ENCODE data around the gene ICAM4. TPM values are rescaled to one million over a fixed set of nuclear protein-coding genes. Genes with fewer than 3 reads are reported as not detected.
A peak's percentile ranks its signal among the peaks of the same experiment; 100 is the strongest.

ICAM4 gene
- total and polyA plus RNA-seq, 2 of the 13 experiments (the other 11 are each of a cell fraction or from before 2014, with no cell fraction given) = 2.9 to 4.0 TPM

DNA sequence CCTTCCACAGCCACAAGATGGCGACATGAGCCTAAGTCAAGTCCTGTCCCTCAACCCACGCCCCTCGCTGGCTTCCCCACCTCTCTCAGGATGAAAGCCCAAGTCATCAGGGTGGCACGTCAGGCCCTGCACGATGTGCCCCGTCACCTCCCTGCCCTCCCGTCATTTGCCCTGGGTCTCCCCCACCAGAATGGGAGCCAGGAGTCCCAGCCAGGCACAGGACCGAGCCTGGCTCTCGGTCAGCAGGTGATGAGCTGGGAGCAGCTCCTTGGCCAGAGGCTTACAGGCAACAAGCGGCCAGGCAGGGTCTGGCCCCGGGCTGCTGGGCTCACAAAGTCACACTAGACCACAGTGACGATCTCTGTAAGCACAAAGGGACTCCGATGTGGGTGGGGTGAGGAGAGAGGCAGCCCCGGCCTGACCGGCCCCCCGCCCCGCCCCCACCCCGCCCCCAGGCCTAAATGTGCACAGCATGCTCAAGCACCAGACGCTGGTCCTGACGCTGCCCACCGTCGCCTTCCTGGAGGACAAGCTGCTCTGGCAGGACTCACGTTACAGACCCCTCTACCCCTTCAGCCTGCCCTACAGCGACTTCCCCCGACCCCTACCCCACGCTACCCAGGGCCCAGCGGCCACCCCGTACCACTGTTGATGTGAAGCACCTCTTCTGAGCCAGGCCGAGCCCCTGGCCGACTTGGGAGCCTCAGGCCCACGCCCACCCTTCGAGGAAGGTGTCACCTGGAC lies 27.4 kb upstream of the ICAM4 start (continued):
- TF ChIP-seq, protein P1, sequence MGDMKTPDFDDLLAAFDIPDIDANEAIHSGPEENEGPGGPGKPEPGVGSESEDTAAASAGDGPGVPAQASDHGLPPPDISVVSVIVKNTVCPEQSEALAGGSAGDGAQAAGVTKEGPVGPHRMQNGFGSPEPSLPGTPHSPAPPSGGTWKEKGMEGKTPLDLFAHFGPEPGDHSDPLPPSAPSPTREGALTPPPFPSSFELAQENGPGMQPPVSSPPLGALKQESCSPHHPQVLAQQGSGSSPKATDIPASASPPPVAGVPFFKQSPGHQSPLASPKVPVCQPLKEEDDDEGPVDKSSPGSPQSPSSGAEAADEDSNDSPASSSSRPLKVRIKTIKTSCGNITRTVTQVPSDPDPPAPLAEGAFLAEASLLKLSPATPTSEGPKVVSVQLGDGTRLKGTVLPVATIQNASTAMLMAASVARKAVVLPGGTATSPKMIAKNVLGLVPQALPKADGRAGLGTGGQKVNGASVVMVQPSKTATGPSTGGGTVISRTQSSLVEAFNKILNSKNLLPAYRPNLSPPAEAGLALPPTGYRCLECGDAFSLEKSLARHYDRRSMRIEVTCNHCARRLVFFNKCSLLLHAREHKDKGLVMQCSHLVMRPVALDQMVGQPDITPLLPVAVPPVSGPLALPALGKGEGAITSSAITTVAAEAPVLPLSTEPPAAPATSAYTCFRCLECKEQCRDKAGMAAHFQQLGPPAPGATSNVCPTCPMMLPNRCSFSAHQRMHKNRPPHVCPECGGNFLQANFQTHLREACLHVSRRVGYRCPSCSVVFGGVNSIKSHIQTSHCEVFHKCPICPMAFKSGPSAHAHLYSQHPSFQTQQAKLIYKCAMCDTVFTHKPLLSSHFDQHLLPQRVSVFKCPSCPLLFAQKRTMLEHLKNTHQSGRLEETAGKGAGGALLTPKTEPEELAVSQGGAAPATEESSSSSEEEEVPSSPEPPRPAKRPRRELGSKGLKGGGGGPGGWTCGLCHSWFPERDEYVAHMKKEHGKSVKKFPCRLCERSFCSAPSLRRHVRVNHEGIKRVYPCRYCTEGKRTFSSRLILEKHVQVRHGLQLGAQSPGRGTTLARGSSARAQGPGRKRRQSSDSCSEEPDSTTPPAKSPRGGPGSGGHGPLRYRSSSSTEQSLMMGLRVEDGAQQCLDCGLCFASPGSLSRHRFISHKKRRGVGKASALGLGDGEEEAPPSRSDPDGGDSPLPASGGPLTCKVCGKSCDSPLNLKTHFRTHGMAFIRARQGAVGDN (CRISPR knock-in tag; IDR thresholded peaks at IDR 0.05) = peak; percentile 39; the same call in 1 of the 2 replicates
- TF ChIP-seq KDM3A (CRISPR knock-in tag; IDR thresholded peaks at IDR 0.05; ENCODE audit: low read depth) (0 out of 2 replicates have a peak, but pooled peaks have one; percentile 44), SP1 (IDR thresholded peaks at IDR 0.05) (no peak), SP1 (CRISPR knock-in tag; IDR thresholded peaks at IDR 0.05) (0 out of 2 replicates have a peak, but pooled peaks have one; percentile 41), RBFOX2 (IDR thresholded peaks at IDR 0.05; ENCODE audit: low read depth, low read length) (0 out of 2 replicates have a peak, but pooled peaks have one; percentile 43), ARNTL (CRISPR knock-in tag; IDR thresholded peaks at IDR 0.05) (no peak), ZNF839 (CRISPR knock-in tag; IDR thresholded peaks at IDR 0.05; ENCODE audit: borderline replicate concordance) (no peak), SOX6 (IDR thresholded peaks at IDR 0.05) (no peak), SOX6 (CRISPR knock-in tag; IDR thresholded peaks at IDR 0.05) (0 out of 2 replicates have a peak, but pooled peaks have one; percentile 19), ZNF143 (CRISPR knock-in tag; IDR thresholded peaks at IDR 0.05) (no peak), NONO (IDR thresholded peaks at IDR 0.05) (no peak), NONO (CRISPR knock-in tag; conservative IDR thresholded peaks at IDR 0.05) (peak; percentile 40; the same call in 1 of the 2 replicates), PTBP1 (IDR thresholded peaks at IDR 0.05; ENCODE audit: low read depth, low read length, poor library complexity, severe bottlenecking) (peak; percentile 22), ZNF138 (CRISPR knock-in tag; IDR thresholded peaks at IDR 0.05; ENCODE audit: low read depth) (no peak), HNRNPL (IDR thresholded peaks at IDR 0.05; ENCODE audit: low read depth, low read length) (0 out of 2 replicates have a peak, but pooled peaks have one; percentile 20), HNRNPLL (IDR thresholded peaks at IDR 0.05; ENCODE audit: low read depth, low read length, poor library complexity, severe bottlenecking) (peak; percentile 38), KAT7 (CRISPR knock-in tag; IDR thresholded peaks at IDR 0.05; ENCODE audit: borderline replicate concordance) (no peak), HOXA9 (CRISPR knock-in tag; IDR thresholded peaks at IDR 0.05; ENCODE audit: borderline replicate concordance) (no peak), SMYD3 (CRISPR knock-in tag; IDR thresholded peaks at IDR 0.05) (no peak), TMF1 (CRISPR knock-in tag; IDR thresholded peaks at IDR 0.05; ENCODE audit: low read depth) (no peak), KDM4B (CRISPR knock-in tag; IDR thresholded peaks at IDR 0.05) (no peak), RAD21 (CRISPR knock-in tag; IDR thresholded peaks at IDR 0.05) (peak; percentile 63), MYNN (CRISPR knock-in tag; IDR thresholded peaks at IDR 0.05; ENCODE audit: low read depth) (no peak), FOXO1 (CRISPR knock-in tag; IDR thresholded peaks at IDR 0.05) (no peak), CENPT (CRISPR knock-in tag; IDR thresholded peaks at IDR 0.05; ENCODE audit: low read depth) (no peak)
- TF ChIP-seq, protein P2, sequence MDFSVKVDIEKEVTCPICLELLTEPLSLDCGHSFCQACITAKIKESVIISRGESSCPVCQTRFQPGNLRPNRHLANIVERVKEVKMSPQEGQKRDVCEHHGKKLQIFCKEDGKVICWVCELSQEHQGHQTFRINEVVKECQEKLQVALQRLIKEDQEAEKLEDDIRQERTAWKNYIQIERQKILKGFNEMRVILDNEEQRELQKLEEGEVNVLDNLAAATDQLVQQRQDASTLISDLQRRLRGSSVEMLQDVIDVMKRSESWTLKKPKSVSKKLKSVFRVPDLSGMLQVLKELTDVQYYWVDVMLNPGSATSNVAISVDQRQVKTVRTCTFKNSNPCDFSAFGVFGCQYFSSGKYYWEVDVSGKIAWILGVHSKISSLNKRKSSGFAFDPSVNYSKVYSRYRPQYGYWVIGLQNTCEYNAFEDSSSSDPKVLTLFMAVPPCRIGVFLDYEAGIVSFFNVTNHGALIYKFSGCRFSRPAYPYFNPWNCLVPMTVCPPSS (IDR thresholded peaks at IDR 0.05) = no peak
